Smooth muscle cell (in vitro differentiated cells): ENCODE measurements around the gene GPER1. TPM values are rescaled to one million over a fixed set of nuclear protein-coding genes. Genes with fewer than 3 reads are reported as not detected.
"Not testable (repeated sequence)": the region's sequence is repeated elsewhere in the genome, so short reads cannot be mapped to it uniquely, and the experiment has no call there.

Experiments used
- DNase-seq: peaks from one replicate; lab custom pipeline; 2025; ENCODE audit not compliant: unreplicated experiment; lab: John Stamatoyannopoulos, UW
- H2AFZ ChIP-seq: fragments of 200-600 bp; sonication (generic); 2 replicates; pipeline ENCODE4 v1.6.0; 2016; ENCODE audit warnings: antibody characterized with exemption, low read depth, mild to moderate bottlenecking
- H3F3A ChIP-seq: fragments of 200-600 bp; sonication (generic); 2 replicates; pipeline ENCODE4 v1.6.0; 2017; ENCODE audit warnings: antibody characterized with exemption, low read depth
- H3K27ac ChIP-seq: fragments of 200-600 bp; sonication (generic); 2 replicates; pipeline ENCODE4 v1.5.1; 2016; ENCODE audit warnings: low read depth, mild to moderate bottlenecking
- H3K27me3 ChIP-seq: fragments of 200-600 bp; sonication (generic); 2 replicates; pipeline ENCODE4 v1.6.1; 2016; ENCODE audit warnings: low read depth, mild to moderate bottlenecking
- H3K36me3 ChIP-seq: fragments of 200-600 bp; sonication (generic); 2 replicates; pipeline ENCODE4 v1.5.1; 2016; ENCODE audit warnings: low read depth
- H3K4me1 ChIP-seq: fragments of 200-600 bp; sonication (generic); 2 replicates; pipeline ENCODE4 v1.5.1; 2016; ENCODE audit warnings: low read depth
- H3K4me2 ChIP-seq: fragments of 200-600 bp; sonication (generic); 2 replicates; pipeline ENCODE4 v1.6.0; 2016; ENCODE audit warnings: mild to moderate bottlenecking
- H3K4me3 ChIP-seq: fragments of 200-600 bp; sonication (generic); 2 replicates; pipeline ENCODE4 v1.5.1; 2016; ENCODE audit warnings: mild to moderate bottlenecking
- H3K79me2 ChIP-seq: fragments of 200-600 bp; sonication (generic); 2 replicates; pipeline ENCODE4 v1.6.0; 2016; ENCODE audit warnings: low read depth, mild to moderate bottlenecking
- H3K9ac ChIP-seq: fragments of 200-600 bp; sonication (generic); 2 replicates; pipeline ENCODE4 v1.6.0; 2016; ENCODE audit warnings: low read depth
- H3K9me3 ChIP-seq: fragments of 200-600 bp; sonication (generic); replicated peaks from 2 replicates; pipeline ENCODE4 v1.5.1; 2016; ENCODE audit warnings: low read depth
- H4K20me1 ChIP-seq: fragments of 200-600 bp; sonication (generic); 2 replicates; pipeline ENCODE4 v1.6.0; 2016; ENCODE audit warnings: low read depth
- CTCF ChIP-seq: fragments of 200-600 bp; sonication (generic); IDR thresholded peaks from 2 replicates; pipeline ENCODE4 v1.5.1; 2017; ENCODE audit warnings: borderline replicate concordance, mild to moderate bottlenecking, antibody characterized with exemption; ENCODE audit not compliant: insufficient read depth, poor library complexity, severe bottlenecking
- WGBS: methylation state at CpG from one replicate; pipeline ENCODE4 v1.1.7; 2016; ENCODE audit warnings: low lambda C conversion rate; 5-methylcytosine and 5-hydroxymethylcytosine counted together
- polyA plus RNA-seq: library from polyadenylated mRNA; unstranded; fragments of >200 nt; fragmentation: Nextera tagmentation; extraction: Ambion mirVana; gene quantifications from 2 replicates; pipeline ENCODE4 v1.2.1, GENCODE V29; 2016
- total RNA-seq: library from RNA; depleted of rRNA; stranded (reverse); fragments of >200 nt; gene quantifications from 2 replicates; pipeline ENCODE4 v1.2.3, GENCODE V29; 2014

GPER1 gene
- total and polyA plus RNA-seq, 2 experiments from 2014 or later, result 1.3 to 2.3 TPM

- no peak for TF ChIP-seq CTCF
- Histone ChIP-seq H3F3A (no peaks in the 10 kb centered on the region), H3K36me3 (no peaks in the 10 kb centered on the region), H3K79me2 (no peaks in the 10 kb centered on the region), H3K4me2 (no peak overlapping the region), H3K27me3 (no peaks in the 10 kb centered on the region), H3K9me3 (no peaks in the 10 kb centered on the region), H3K4me1 (no peaks in the 10 kb centered on the region), H4K20me1 (peaks cover 35% of the 10 kb centered on the region), H2AFZ (no peak overlapping the region), H3K27ac (no peak overlapping the region), H3K9ac (no peak overlapping the region), H3K4me3 (no peak overlapping the region)
- WGBS, result 95% methylated on average over 19 of the region's 19 CpGs
- no peak for DNase-seq
Measured at GRCh38 chr7:1071731-1072254, 16.1 kb upstream of the GPER1 start.

GRCh38 chr7:1073142-1073977 lies 14.6 kb upstream of the GPER1 start:
- H3K27me3 ChIP-seq, result no peaks in the 10 kb centered on the region
- H3F3A ChIP-seq, result no peaks in the 10 kb centered on the region
- H3K36me3 ChIP-seq, result no peaks in the 10 kb centered on the region
- TF ChIP-seq CTCF, result no peak
- H4K20me1 ChIP-seq, result peaks cover 39% of the 10 kb centered on the region
- no peaks in the 10 kb centered on the region for H3K79me2 ChIP-seq
- H3K4me3 ChIP-seq, result no peak overlapping the region
- H3K27ac ChIP-seq, result no peak overlapping the region
- DNase-seq, result no peak
- no peaks in the 10 kb centered on the region for H3K4me1 ChIP-seq
- H3K9ac ChIP-seq, result no peak overlapping the region
- 70% methylated on average over 18 of the region's 61 CpGs for WGBS
- no peak overlapping the region for H3K4me2 ChIP-seq
- H3K9me3 ChIP-seq, result no peaks in the 10 kb centered on the region
- no peak overlapping the region for H2AFZ ChIP-seq

GRCh38 chr7:1074018-1074417 lies 13.9 kb upstream of the GPER1 start:
- H3K9me3 ChIP-seq, H3K27me3 ChIP-seq, H3K4me1 ChIP-seq, H3K36me3 ChIP-seq, H3K4me2 ChIP-seq, H3K79me2 ChIP-seq, H3K27ac ChIP-seq, H3K9ac ChIP-seq, H3K4me3 ChIP-seq, H3F3A ChIP-seq, DNase-seq, H2AFZ ChIP-seq: not testable (repeated sequence)
- whole genome bisulfite sequencing, result 82% methylated on average over 3 of the region's 43 CpGs
- H4K20me1 ChIP-seq, result peaks cover 42% of the 10 kb centered on the region

- Histone ChIP-seq H3K4me3 (no peak overlapping the region), H3K4me1 (peaks cover 7% of the 10 kb centered on the region), H3K4me2 (no peak overlapping the region), H4K20me1 (peaks cover 50% of the 10 kb centered on the region), H3K79me2 (no peaks in the 10 kb centered on the region), H3K9ac (no peak overlapping the region), H3K27ac (no peak overlapping the region), H3K36me3 (no peaks in the 10 kb centered on the region), H3K9me3 (no peaks in the 10 kb centered on the region), H3F3A (no peaks in the 10 kb centered on the region), H3K27me3 (no peaks in the 10 kb centered on the region), H2AFZ (no peak overlapping the region)
- no peak for TF ChIP-seq CTCF
- no peak for DNase-seq
- 89% methylated on average over 30 of the region's 30 CpGs for WGBS
Measured at GRCh38 chr7:1074593-1075431, 13.1 kb upstream of the GPER1 start.
